Endometrial microvascular endothelial cells (primary cell): ENCODE measurements around the gene CARD11. TPM values are rescaled to one million over a fixed set of nuclear protein-coding genes. Genes with fewer than 3 reads are reported as not detected.

Experiments used
- in situ Hi-C: cut with HindIII; loops from 2 replicates; pipeline ENCODE4 v1.10.0; 2017; ENCODE audit warnings: low sequenced_read_pairs, low pct_unique_long_range_greater_than_20kb; ENCODE audit errors: inconsistent ontology term
- total RNA-seq: library from RNA; depleted of rRNA; stranded (reverse); fragments of >200 nt; gene quantifications from one replicate; pipeline ENCODE4 v1.2.3, GENCODE V29; 2015; ENCODE audit errors: inconsistent ontology term

Gene CARD11
- total RNA-seq, 1 donor from 2014 or later = 1.9 TPM

DNA sequence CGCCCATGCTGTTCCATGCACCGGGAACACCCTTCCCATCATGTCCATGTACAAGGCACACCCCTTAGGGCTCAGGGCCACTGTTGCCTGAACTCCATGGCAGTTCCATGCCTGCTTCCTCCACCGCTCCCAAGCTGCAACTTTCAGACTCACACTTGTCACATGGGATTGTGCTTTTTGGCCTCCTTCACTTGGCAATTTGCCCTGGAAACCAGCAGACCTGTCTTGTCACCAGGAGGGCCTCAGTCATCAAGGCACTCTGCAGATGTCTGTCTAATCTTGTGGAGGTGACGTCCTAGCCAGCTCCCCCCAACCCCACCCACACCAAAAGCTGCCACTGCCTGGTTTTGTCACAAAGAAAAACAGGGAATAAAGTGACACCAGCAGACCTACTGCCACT lies 47.5 kb downstream of the CARD11 start:
- in situ Hi-C loops = no loop called here

- in situ Hi-C loops = no loop called here
Measured at GRCh38 chr7:2993868-2994267, 49.8 kb downstream of the CARD11 start.

GRCh38 chr7:2993396-2993795 lies 50.3 kb downstream of the CARD11 start:
- in situ Hi-C loops = no loop called here

- in situ Hi-C loops = no loop called here
Measured at GRCh38 chr7:2990949-2991470, 52.7 kb downstream of the CARD11 start.

GRCh38 chr7:2986561-2986960 lies 57.1 kb downstream of the CARD11 start:
- in situ Hi-C loops = no loop called here

- in situ Hi-C loops = no loop called here
Measured at GRCh38 chr7:2985866-2986265, 57.8 kb downstream of the CARD11 start.

DNA sequence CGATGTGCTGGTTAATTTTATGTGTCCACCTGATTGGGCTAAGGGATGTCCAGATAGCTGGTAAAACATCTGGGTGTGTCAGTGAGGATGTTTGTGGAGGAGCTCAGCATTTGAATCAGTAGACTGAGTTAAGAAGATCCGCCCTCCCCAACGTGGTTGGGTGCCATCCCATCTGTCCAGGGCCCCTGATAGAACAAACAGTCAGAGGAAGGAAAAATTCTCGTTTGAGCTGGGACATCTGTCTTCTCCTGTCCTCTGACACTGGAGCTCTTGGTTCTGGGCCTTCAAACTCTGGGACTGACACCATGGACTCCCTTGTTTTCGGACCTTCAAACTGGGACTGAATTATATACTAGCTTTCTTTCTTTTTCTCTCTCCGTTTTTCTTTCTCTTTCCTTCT lies 59.6 kb downstream of the CARD11 start:
- in situ Hi-C loops = no loop called here

- in situ Hi-C loops = no loop called here
Measured at GRCh38 chr7:2983586-2983985, 60.1 kb downstream of the CARD11 start.

DNA sequence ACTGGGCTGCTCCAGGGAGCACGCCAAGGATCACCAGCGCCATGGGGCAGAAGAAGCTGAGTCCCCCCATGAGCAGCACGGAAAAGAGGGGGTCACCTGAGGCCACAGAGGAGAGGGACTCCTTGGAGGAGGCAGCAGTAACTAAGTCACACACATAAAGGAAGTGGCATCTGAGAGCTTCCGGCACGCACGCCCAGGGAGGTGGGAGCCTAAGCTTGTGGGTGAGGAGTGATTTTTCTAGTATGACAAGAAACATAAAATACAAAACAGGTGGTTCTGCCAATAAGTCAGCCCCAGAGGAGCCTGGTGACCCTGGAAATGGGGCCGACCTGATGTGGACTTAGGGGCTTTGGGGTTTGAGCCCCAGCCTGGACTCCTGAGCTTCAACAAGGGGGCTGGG lies 60.8 kb downstream of the CARD11 start:
- in situ Hi-C loops = no loop called here

GRCh38 chr7:2982401-2982800 lies 61.3 kb downstream of the CARD11 start:
- in situ Hi-C loops = no loop called here

DNA sequence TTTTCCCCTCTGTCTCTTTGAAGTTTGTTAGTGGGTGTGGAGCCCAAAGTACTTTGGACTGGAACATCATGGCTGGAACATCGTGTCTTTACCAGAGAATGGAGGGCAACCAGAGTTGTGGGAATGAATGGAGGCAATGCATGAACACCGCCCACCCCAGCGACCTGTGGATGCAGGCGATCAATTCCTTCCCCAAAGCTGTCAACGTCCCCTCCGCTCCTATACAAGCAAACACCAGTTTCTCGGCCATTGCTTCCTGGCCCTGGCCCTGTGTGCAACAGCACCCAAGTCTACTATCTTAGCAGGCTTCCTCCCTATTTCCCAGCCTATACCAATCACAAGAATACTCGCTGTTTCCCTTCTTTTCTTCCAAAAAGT lies 62.6 kb downstream of the CARD11 start:
- in situ Hi-C loops = no loop called here

- in situ Hi-C loops = no loop called here
Measured at GRCh38 chr7:2980401-2981102, 63.1 kb downstream of the CARD11 start.

DNA sequence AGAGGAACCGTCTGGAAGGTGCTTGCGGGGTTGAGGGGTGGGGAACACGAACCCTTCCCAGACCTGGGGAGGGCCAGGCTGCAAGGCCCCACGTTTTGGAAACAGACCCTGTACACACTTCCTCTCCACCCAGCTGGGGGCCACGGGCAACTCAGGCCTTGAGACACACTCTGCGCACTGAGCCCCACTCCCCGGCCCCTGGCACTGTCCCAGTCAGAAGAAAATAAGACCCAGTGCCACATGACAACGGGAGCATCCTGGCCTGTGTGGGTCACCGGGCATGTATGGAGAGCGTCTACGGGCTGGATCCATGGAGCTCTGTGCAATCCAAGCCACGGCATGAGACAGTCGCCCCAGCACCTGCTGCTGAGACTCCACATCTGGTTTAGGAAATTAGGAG lies 63.7 kb downstream of the CARD11 start:
- in situ Hi-C loops = no loop called here

DNA sequence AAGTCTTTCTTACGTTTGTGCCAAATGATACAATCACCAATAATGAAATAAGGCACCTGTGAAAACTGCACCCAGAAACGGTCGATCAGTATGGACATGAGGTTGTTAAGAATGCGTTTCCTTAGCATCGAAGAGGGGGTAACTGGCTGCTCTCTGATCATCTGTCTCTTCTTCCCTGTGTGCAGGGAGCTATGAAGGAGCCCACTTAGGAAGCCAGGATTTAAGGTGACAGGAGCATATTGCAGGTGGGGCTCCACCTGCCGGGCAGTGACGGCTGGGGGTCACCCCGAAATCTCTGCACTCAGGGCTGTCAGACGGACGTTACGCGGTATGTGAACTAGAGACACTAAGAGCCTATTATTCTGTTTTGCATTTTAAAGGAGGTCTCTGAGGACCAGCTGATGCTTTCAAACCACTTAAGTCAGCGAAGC lies 64.5 kb downstream of the CARD11 start:
- in situ Hi-C loops = no loop called here

DNA sequence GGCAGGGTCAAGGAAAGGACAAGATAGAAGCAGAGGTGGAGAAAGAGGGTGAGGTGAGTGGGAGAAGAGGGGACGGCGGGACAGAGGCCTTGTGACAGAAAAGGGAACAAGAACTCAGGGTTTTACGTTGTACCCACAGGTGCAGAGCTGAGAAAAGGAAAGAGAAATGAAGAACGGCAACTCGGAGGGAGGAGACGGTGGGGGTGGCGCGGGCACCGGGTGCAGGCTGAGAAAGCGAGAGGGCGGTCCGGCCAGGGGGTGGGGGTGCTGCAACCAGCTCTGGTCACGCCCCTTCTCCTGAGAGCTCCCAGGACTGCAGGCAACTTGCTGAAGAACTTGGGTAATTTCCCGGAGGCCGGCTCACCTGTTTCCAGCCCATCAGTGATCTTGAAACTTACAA lies 65.3 kb downstream of the CARD11 start:
- in situ Hi-C loops = no loop called here

GRCh38 chr7:2975821-2976371 lies 67.8 kb downstream of the CARD11 start:
- in situ Hi-C loops = no loop called here

GRCh38 chr7:2974093-2974819 lies 69.4 kb downstream of the CARD11 start:
- in situ Hi-C loops = no loop called here

- in situ Hi-C loops = no loop called here
Measured at GRCh38 chr7:2972835-2973161, 70.9 kb downstream of the CARD11 start.

DNA sequence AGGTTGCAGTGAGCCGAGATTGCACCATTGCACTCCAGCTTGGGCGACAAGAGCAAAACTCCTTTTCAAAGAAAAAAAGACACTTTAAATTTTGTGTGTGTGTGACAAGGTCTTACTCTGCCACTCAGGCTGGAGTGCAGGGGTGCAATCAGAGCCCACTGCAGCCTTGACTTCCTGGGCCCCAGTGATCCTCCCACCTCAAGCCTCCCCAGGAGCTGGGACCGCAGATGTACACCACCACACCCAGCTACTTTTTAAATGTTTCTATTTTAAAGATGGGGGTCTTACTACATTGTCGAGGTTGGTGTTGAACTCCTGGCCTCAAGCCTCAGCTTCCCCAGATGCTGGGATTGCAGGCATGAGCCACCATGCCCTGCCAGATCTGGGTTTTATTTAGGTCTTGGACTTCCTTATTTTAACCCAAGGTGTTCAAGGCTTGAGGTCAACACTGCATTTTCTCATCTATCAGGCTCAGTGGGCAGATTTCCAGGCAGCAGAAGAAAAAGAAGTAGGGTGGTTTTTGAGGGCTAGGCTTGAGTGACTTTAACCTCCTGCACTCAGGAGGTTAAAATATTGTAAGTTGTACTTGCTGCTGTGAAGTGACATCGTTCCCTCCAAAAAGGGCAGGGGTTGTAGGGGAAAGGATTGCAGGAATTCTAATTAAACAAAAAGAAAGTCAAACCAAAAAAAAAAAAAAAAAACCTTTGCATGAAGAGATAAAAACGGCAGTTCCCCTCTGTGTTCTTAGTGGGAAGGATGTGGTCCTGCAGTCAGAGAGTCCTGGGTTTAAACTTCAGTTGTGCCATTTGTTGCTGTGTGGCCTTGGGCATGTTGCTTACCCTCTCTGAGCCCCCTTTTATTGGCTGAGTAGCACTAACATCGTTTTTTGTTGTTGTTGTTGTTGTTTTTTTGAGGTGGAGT lies 71.5 kb downstream of the CARD11 start:
- in situ Hi-C loops = no loop called here
